Activated T-helper 17 cell treated with anti-CD3 and anti-CD28 coated beads, Interleukin-2, amount 50 U/mL, for 72 hours (primary cell): ENCODE data around the gene MYCBP. TPM values are rescaled to one million over a fixed set of nuclear protein-coding genes. Genes with fewer than 3 reads are reported as not detected.
"Not testable (repeated sequence)": the region's sequence is repeated elsewhere in the genome, so short reads cannot be mapped to it uniquely, and the experiment has no call there.

ENCODE experiments used
- ATAC-seq: fragments of 150-1000 bp; cut with Tn5 transposase; replicated peaks from 2 replicates; pipeline ENCODE4 v1.10.0; 2021; ENCODE audit warnings: mild to moderate bottlenecking, moderate library complexity
- H3K27ac Mint-ChIP-seq: one replicate; pipeline ENCODE4 v1.8.0; 2022; ENCODE audit warnings: mixed read lengths
- H3K27me3 Mint-ChIP-seq: one replicate; pipeline ENCODE4 v1.8.0; 2022; ENCODE audit warnings: mixed read lengths
- H3K36me3 Mint-ChIP-seq: one replicate; pipeline ENCODE4 v1.8.0; 2022; ENCODE audit warnings: low read depth, mild to moderate bottlenecking, mixed read lengths
- H3K4me1 Mint-ChIP-seq: one replicate; pipeline ENCODE4 v1.8.0; 2022; ENCODE audit warnings: mixed read lengths
- H3K4me3 Mint-ChIP-seq: one replicate; pipeline ENCODE4 v1.8.0; 2022; ENCODE audit warnings: mild to moderate bottlenecking, mixed read lengths
- H3K9me3 Mint-ChIP-seq: one replicate; pipeline ENCODE4 v1.8.0; 2022; ENCODE audit warnings: mixed read lengths
- total RNA-seq, 2 donors: library from RNA; stranded (reverse); gene quantifications; one replicate each; pipeline ENCODE4 v1.2.3, GENCODE V29; 2022

The MYCBP gene
- total RNA-seq, 2 donors from 2014 or later, result 15.5 to 40.5 TPM

DNA sequence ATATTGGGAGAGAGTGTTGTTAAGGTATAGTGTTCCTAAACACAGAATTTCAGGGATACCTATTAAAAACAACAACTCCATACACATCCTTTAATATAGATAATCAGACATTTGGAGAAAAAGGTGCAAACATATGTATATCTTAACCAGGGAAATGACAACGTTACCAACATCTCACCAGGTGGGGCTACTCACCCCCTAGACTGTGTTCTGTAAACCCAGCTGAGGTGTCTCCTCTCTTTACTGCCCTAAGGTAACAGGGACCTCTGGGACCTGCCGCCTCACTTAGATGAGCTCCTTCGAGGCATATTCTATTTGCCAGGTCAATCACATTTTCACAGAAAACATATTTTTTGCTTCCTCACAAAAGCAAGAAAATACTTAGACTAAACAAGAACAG lies 26.9 kb downstream of the MYCBP start:
- H3K4me1 Mint-ChIP-seq, result peaks cover 6% of the 10 kb centered on the region
- H3K36me3 Mint-ChIP-seq, result peaks cover 91% of the 10 kb centered on the region
- H3K9me3 Mint-ChIP-seq, result no peaks in the 10 kb centered on the region
- no peak overlapping the region for H3K27ac Mint-ChIP-seq
- ATAC-seq, result no peak
- H3K4me3 Mint-ChIP-seq, result no peak overlapping the region
- no peaks in the 10 kb centered on the region for H3K27me3 Mint-ChIP-seq

DNA sequence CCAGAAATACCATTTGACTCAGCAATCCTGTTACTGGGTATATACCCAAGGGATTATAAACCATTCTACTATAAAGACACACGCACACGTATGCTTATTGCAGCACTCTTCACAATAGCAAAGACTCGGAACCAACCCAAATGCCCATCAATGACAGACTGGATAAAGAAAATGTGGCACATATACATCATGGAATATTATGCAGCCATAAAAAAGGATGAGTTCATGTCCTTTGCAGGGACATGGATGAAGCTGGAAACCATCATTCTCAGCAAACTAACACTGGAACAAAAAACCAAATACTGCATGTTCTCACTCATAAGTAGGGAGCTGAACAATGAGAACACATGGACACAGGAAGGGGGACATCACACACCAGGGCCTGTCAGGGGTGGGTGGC lies 28.1 kb downstream of the MYCBP start:
- H3K36me3 Mint-ChIP-seq, result peaks cover 89% of the 10 kb centered on the region
- not testable (repeated sequence) for H3K9me3 Mint-ChIP-seq, ATAC-seq, H3K27me3 Mint-ChIP-seq, H3K27ac Mint-ChIP-seq, H3K4me1 Mint-ChIP-seq, H3K4me3 Mint-ChIP-seq

DNA sequence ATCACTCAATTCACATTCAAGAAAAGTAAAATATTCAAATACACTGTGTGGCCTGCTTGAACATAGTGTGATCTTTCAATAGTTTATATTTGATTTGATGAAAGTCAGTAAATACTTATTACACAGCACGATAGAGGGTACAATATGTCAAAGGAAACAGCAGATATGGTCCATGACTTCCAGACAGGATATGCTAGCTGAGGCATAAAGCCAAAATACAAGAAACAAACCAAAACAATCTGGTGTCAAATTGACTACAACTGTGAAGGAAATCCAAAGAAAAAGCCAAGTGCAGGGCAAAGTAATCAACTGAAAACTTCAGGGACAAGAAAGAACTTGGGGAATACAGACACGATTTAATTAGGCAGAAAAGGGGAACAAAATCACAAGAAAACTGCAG lies 32.9 kb downstream of the MYCBP start:
- Mint-ChIP-seq H3K36me3 (peaks cover 72% of the 10 kb centered on the region), H3K27me3 (no peaks in the 10 kb centered on the region), H3K4me3 (no peak overlapping the region), H3K4me1 (peaks cover 9% of the 10 kb centered on the region), H3K27ac (peak overlapping the region; percentile 35), H3K9me3 (no peaks in the 10 kb centered on the region)
- ATAC-seq, result no peak

DNA sequence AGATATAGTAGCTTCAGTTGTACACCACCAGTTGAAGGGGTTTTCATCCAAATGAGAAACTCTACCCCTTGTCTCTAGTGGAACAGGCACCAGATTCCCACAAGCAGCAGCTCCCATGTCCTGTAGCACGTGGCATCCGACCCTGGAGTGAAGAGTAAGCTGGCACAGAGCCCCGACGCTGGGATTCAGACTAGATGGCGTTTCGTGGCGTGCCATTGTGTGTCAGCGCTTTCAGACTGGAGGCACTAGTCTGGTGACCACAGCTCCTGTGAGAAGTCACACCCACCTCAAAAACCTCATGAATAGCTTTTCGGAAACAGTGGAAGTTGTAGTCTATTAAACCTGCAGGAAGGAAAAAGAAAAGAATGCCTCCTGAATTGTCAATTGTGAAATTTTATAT lies 33.8 kb downstream of the MYCBP start:
- Mint-ChIP-seq H3K27ac (no peak overlapping the region), H3K4me1 (peaks cover 3% of the 10 kb centered on the region), H3K4me3 (no peak overlapping the region), H3K27me3 (no peaks in the 10 kb centered on the region), H3K9me3 (no peaks in the 10 kb centered on the region), H3K36me3 (peaks cover 63% of the 10 kb centered on the region)
- ATAC-seq, result no peak

DNA sequence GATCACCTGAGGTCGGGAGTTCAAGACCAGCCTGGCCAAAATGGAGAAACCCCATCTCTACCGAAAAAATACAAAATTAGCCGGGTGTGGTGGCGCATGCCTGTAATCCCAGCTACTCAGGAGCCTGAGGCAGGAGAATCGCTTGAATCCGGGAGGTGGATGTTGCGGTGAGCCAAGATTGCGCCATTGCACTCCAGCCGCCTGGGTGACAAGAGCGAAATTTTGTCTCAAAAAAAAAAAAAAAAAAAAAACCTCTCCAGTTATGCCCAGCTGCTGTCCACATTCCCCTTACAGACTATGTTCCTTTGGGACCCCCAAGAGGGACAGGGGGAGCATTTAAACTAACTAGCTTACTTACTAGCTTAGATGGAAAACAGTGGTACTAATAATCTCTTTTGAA lies 36.8 kb downstream of the MYCBP start:
- not testable (repeated sequence) for H3K4me1 Mint-ChIP-seq, H3K27ac Mint-ChIP-seq, H3K27me3 Mint-ChIP-seq, H3K9me3 Mint-ChIP-seq, H3K4me3 Mint-ChIP-seq, ATAC-seq
- H3K36me3 Mint-ChIP-seq, result peaks cover 35% of the 10 kb centered on the region

DNA sequence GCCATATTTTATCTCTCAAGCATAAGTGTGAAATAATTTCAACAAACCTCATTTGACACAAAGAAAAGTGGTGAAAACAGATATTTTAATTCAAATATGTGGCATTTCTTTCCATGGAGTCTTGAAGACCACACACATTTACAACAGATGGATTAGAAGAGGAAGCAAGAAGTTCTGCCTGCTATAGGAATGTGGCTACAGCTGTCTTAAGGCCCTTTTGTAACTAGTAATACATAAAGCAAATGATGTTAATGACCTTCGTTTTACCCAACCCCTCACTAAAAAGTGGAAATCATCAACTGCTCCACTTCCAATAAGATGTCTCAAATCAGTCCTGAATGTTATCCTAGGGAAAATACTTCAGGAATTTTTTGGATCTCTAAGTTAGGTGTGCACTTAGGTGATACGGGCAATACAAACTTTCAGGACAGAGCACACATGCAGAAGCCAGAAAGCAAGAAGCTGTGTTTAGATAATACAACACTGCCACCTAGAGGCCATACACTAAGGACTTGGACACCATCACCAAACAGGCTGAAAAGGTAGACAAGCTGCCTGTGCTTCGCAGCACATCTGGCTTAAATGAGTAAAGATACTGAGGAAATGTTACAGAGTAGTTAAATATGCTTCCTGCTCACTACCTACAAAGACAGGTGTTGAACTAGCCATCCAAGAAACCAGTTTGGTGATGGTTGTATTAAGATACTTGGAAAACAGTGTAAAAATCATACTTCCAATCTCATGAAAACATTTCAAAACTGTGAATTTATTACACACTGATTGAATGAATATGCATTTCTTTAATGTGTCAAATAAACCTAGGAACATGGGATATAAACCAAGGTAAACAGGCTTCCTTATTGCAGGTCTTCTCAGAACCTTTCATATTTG lies 38.0 kb downstream of the MYCBP start:
- no peak overlapping the region for H3K4me3 Mint-ChIP-seq
- H3K27me3 Mint-ChIP-seq, result peaks cover 4% of the 10 kb centered on the region
- H3K36me3 Mint-ChIP-seq, result peaks cover 27% of the 10 kb centered on the region
- no peak overlapping the region for H3K27ac Mint-ChIP-seq
- H3K9me3 Mint-ChIP-seq, result no peaks in the 10 kb centered on the region
- ATAC-seq, result peak; percentile 88
- peaks cover under 1% of the 10 kb centered on the region for H3K4me1 Mint-ChIP-seq

DNA sequence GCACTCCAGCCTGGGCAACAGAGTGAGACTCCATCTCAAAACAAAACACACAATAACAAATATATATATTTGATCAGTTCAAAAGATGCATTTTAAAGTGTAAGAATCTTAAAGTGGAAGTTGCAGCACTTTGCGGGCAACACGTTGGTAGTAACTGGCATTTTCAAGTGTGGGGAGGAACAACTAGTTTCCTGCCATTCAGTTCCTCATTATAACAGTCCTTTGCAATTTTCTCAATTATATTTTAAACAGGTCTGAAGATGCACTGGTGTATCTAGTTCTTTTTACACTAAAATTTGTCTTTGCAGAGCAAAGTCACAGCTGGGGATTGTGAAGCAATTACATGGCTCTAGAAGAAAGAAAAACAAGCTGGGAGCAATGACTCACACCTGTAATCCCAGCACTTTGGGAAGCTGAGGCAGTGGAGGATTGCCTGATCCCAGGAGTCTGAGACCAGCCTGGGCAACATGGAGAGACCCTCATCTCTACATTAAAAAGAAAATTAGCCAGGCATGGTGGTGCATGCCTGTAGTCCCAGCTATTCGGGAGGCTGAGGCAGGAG lies 38.8 kb downstream of the MYCBP start:
- H3K4me3 Mint-ChIP-seq, result no peak overlapping the region
- peaks cover 8% of the 10 kb centered on the region for H3K27me3 Mint-ChIP-seq
- ATAC-seq, result no peak
- no peaks in the 10 kb centered on the region for H3K9me3 Mint-ChIP-seq
- peaks cover 18% of the 10 kb centered on the region for H3K36me3 Mint-ChIP-seq
- no peak overlapping the region for H3K27ac Mint-ChIP-seq
- H3K4me1 Mint-ChIP-seq, result no peaks in the 10 kb centered on the region

DNA sequence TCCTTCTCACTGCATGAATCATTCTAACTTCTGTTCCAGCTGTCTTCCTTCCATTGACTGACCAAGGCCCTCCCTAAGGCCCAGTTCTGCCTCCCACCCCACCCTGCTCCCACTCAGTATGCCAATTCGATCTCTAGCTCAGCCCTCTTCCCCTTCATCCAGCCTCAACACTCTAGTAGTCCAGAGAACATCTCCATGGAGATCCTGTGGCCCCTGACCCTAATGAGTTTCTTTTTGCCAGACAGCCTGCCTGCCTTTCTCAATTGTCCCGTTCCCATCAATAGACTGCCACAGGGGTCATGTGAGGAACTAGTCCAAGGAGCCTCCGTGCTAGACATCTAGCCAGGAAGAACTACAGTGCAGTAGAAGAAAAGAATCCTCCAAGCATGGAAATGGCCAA lies 40.0 kb downstream of the MYCBP start:
- Mint-ChIP-seq H3K4me3 (no peak overlapping the region), H3K27me3 (peaks cover 12% of the 10 kb centered on the region), H3K36me3 (peaks cover 7% of the 10 kb centered on the region), H3K4me1 (no peaks in the 10 kb centered on the region), H3K27ac (no peak overlapping the region), H3K9me3 (no peaks in the 10 kb centered on the region)
- ATAC-seq, result no peak

DNA sequence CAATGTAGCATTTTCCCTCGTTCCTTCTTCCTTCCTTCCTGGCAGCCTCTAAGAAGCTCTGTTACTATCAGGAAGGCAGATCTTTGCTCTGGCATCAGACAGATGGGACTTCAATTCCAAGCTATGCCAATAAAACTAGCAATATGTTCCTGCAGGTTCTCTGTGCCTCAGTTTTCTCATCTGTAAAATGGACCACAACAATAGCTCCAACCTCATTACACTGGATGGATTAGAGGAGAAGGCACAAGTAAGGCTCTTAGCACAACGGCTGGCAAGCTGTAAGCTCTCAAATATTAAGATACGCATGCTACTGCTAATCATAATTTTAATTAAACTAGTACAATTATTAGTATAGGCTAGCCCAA lies 40.8 kb downstream of the MYCBP start:
- H3K36me3 Mint-ChIP-seq, result no peaks in the 10 kb centered on the region
- no peak overlapping the region for H3K27ac Mint-ChIP-seq
- no peaks in the 10 kb centered on the region for H3K9me3 Mint-ChIP-seq
- H3K4me1 Mint-ChIP-seq, result no peaks in the 10 kb centered on the region
- no peak overlapping the region for H3K4me3 Mint-ChIP-seq
- peaks cover 12% of the 10 kb centered on the region for H3K27me3 Mint-ChIP-seq
- no peak for ATAC-seq

DNA sequence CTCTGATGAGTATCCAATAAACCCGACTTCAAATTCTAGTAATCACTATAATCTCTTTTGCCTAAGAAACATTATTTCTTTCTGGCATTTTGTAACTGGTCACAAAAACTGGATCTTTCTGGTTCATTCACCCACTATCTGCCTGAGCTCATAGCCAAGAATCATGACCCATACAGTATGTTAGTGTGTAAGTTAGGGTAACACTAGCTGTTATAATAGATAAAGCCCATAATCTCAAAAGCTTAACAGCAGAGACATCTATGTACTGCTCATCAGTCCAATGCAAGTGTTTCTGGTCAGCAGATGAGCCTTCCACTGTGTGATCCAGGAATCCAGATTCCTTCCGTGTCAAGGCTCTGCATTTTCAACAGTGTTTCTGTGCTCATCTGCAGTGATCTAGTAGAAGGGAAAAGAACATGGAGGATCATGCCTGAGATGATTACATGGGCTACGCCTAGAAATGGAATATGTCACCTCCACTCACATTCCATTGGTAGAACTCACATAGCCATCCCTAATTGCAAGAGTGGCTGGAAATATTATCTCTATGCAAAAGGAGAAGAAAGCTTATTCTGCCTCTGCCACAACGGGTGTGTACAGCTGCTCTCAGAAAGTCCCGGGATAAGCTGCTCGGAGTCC lies 41.3 kb downstream of the MYCBP start:
- H3K4me3 Mint-ChIP-seq, result no peak overlapping the region
- ATAC-seq, result no peak
- no peak overlapping the region for H3K27ac Mint-ChIP-seq
- H3K27me3 Mint-ChIP-seq, result peaks cover 15% of the 10 kb centered on the region
- H3K9me3 Mint-ChIP-seq, result no peaks in the 10 kb centered on the region
- no peaks in the 10 kb centered on the region for H3K4me1 Mint-ChIP-seq
- H3K36me3 Mint-ChIP-seq, result no peaks in the 10 kb centered on the region

DNA sequence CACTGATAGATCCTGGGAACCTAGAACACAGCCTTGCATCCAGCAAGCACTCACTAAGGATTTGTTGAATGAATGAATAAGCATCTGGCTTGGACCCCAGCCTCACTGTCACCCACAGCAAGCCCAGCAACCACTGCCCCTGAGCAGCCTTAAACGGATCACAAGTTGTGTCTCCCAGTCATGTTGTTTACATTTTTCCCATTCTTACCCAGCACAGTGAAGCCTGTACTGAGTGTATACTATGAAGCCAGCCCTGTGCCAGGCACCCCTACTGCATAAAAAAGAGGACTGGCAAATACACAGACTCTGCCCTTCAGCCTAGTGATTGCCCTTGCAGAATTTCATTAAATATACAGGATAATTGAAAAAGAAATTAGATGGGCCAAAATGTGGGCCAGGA lies 43.8 kb downstream of the MYCBP start:
- Mint-ChIP-seq H3K4me1 (no peaks in the 10 kb centered on the region), H3K4me3 (no peak overlapping the region), H3K27me3 (peaks cover 31% of the 10 kb centered on the region), H3K36me3 (no peaks in the 10 kb centered on the region), H3K27ac (no peak overlapping the region), H3K9me3 (no peaks in the 10 kb centered on the region)
- ATAC-seq, result no peak

DNA sequence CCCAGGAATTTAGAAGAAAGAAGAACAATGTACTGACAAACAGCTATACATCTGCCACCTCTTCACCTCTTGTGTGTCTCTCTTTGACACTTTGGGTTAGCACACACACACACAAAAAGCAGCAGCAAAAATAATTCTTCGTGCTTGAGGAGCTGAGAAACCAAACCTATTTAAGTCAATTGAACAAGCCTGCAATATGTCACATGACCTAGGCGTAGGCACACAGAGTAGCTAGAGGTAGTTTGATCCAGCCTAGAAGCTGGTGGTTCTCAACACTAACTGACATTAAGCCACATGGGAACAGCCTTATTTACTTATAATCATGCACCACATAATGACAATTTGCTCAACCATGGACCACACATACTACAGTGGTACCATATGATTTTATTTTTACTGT lies 45.8 kb downstream of the MYCBP start:
- ATAC-seq, result no peak
- no peaks in the 10 kb centered on the region for H3K36me3 Mint-ChIP-seq
- no peaks in the 10 kb centered on the region for H3K4me1 Mint-ChIP-seq
- no peak overlapping the region for H3K4me3 Mint-ChIP-seq
- no peak overlapping the region for H3K27ac Mint-ChIP-seq
- H3K9me3 Mint-ChIP-seq, result no peaks in the 10 kb centered on the region
- H3K27me3 Mint-ChIP-seq, result peaks cover 33% of the 10 kb centered on the region

DNA sequence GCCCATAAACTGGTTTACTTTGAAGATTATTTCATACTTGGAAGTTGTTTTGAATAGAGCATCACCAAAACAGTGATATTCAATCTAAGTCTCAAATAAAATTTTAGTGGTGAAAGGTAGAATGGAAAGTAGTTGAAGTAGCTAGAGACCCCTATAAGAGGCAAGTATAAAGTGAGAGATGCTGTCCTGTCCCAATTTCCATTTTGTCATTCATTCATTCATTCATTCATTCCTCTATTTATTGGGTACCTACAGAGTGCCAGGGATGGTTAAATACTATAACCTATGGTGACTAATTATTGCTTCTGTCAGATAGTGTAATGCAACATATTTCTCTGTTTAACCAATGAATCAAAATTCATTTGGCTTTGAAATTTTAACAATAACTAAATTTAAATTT lies 46.3 kb downstream of the MYCBP start:
- Mint-ChIP-seq H3K4me1 (no peaks in the 10 kb centered on the region), H3K9me3 (no peaks in the 10 kb centered on the region), H3K36me3 (no peaks in the 10 kb centered on the region), H3K4me3 (no peak overlapping the region), H3K27me3 (peaks cover 37% of the 10 kb centered on the region), H3K27ac (no peak overlapping the region)
- no peak for ATAC-seq

DNA sequence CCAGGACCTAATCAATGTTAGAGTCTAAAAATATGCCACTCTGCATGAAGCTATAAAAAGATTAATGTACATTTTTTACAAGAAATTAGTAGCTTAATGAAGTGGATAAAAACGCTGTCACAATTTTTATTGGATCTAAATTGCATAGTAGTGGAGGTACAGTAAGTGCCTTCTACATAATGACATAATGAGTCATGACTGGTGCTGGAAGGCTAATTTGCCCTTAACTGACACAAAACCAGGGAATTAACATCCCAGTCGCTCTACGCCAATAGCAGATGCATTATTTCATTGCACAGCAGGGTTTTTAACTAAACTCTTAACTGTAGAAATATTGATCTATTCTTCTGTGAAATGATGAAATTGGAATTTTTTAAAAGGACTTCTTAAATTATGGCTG lies 46.9 kb downstream of the MYCBP start:
- Mint-ChIP-seq H3K4me3 (no peak overlapping the region), H3K36me3 (no peaks in the 10 kb centered on the region), H3K4me1 (no peaks in the 10 kb centered on the region), H3K27me3 (peaks cover 38% of the 10 kb centered on the region), H3K27ac (no peak overlapping the region), H3K9me3 (no peaks in the 10 kb centered on the region)
- no peak for ATAC-seq

DNA sequence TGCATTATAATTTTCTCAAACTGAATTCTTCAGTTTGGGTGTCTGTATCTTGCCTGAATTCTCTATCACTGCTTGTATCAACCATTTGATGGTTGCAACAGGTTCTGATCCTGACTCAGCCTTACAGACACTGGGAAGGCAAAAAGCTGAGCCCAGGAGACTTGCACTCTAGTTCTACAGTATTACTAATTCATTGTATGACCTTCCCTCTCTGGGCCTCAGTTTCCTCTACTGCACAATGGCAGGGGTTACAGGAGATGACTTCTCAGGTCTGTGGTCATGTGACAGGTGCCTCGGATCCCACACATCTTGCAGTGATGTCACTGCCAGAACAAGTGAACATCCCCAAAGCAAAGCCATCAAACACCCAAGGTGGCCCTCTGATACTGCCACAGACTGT lies 52.3 kb downstream of the MYCBP start:
- H3K4me1 Mint-ChIP-seq, result peaks cover under 1% of the 10 kb centered on the region
- H3K27me3 Mint-ChIP-seq, result peaks cover 46% of the 10 kb centered on the region
- no peak overlapping the region for H3K4me3 Mint-ChIP-seq
- H3K36me3 Mint-ChIP-seq, result no peaks in the 10 kb centered on the region
- H3K27ac Mint-ChIP-seq, result no peak overlapping the region
- ATAC-seq, result no peak
- no peaks in the 10 kb centered on the region for H3K9me3 Mint-ChIP-seq
